ENCODE results near the gene CUL5. TPM values are rescaled to one million over a fixed set of nuclear protein-coding genes. Genes with fewer than 3 reads are reported as not detected.

The CUL5 gene
- total RNA-seq, result 35.8 and 37.6 TPM in 2 replicates
- long read RNA-seq, full-length matches to known transcripts, result 48 of 303 reads
- long read RNA-seq, partial matches to known transcripts, result 225 of 303 reads
- long read RNA-seq, other reads (novel, unspliced or antisense), result 30 of 303 reads

- peak; percentile 98 for DNase-seq (ENCODE audit: extremely low spot score, unreplicated experiment)
- Mint-ChIP-seq H3K36me3 (ENCODE audit: unreplicated experiment) (peaks cover 3% of the 10 kb centered on the region), H3K27ac (ENCODE audit: unreplicated experiment) (peak within 1 kb of the TSS; percentile 98), H3K27me3 (ENCODE audit: unreplicated experiment) (no peaks in the 10 kb centered on the region), H3K4me3 (ENCODE audit: unreplicated experiment) (peak within 1 kb of the TSS; percentile 99), H3K4me1 (ENCODE audit: unreplicated experiment) (peaks cover 5% of the 10 kb centered on the region), H3K9me3 (ENCODE audit: unreplicated experiment) (no peaks in the 10 kb centered on the region)
- TF ChIP-seq, protein P1, sequence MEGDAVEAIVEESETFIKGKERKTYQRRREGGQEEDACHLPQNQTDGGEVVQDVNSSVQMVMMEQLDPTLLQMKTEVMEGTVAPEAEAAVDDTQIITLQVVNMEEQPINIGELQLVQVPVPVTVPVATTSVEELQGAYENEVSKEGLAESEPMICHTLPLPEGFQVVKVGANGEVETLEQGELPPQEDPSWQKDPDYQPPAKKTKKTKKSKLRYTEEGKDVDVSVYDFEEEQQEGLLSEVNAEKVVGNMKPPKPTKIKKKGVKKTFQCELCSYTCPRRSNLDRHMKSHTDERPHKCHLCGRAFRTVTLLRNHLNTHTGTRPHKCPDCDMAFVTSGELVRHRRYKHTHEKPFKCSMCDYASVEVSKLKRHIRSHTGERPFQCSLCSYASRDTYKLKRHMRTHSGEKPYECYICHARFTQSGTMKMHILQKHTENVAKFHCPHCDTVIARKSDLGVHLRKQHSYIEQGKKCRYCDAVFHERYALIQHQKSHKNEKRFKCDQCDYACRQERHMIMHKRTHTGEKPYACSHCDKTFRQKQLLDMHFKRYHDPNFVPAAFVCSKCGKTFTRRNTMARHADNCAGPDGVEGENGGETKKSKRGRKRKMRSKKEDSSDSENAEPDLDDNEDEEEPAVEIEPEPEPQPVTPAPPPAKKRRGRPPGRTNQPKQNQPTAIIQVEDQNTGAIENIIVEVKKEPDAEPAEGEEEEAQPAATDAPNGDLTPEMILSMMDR (IDR thresholded peaks at IDR 0.05), result peak; percentile 90
Measured at GRCh38 chr11:108008656-108009496, at the start of gene CUL5. TSS of gene CUL5 (plus strand) at chr11:108008898. CDS start at chr11:108009349, 451 bp downstream.

- TF ChIP-seq, protein P1 (IDR thresholded peaks at IDR 0.05), result no peak
- Mint-ChIP-seq H3K4me1 (ENCODE audit: unreplicated experiment) (peaks cover 11% of the 10 kb centered on the region), H3K4me3 (ENCODE audit: unreplicated experiment) (no peak overlapping the region), H3K36me3 (ENCODE audit: unreplicated experiment) (no peaks in the 10 kb centered on the region), H3K27ac (ENCODE audit: unreplicated experiment) (no peak overlapping the region), H3K9me3 (ENCODE audit: unreplicated experiment) (no peaks in the 10 kb centered on the region), H3K27me3 (ENCODE audit: unreplicated experiment) (peaks cover 8% of the 10 kb centered on the region)
- DNase-seq (ENCODE audit: extremely low spot score, unreplicated experiment), result no peak
Measured at GRCh38 chr11:107961480-107961879, 47.2 kb upstream of the CUL5 start.

- peaks cover 8% of the 10 kb centered on the region for H3K27me3 Mint-ChIP-seq (ENCODE audit: unreplicated experiment)
- H3K27ac Mint-ChIP-seq (ENCODE audit: unreplicated experiment), result no peak overlapping the region
- DNase-seq (ENCODE audit: extremely low spot score, unreplicated experiment), result no peak
- H3K4me3 Mint-ChIP-seq (ENCODE audit: unreplicated experiment), result no peak overlapping the region
- no peaks in the 10 kb centered on the region for H3K36me3 Mint-ChIP-seq (ENCODE audit: unreplicated experiment)
- TF ChIP-seq, protein P1 (IDR thresholded peaks at IDR 0.05), result no peak
- no peaks in the 10 kb centered on the region for H3K9me3 Mint-ChIP-seq (ENCODE audit: unreplicated experiment)
- H3K4me1 Mint-ChIP-seq (ENCODE audit: unreplicated experiment), result peaks cover 5% of the 10 kb centered on the region
Measured at GRCh38 chr11:107962181-107962580, 46.5 kb upstream of the CUL5 start.

DNA sequence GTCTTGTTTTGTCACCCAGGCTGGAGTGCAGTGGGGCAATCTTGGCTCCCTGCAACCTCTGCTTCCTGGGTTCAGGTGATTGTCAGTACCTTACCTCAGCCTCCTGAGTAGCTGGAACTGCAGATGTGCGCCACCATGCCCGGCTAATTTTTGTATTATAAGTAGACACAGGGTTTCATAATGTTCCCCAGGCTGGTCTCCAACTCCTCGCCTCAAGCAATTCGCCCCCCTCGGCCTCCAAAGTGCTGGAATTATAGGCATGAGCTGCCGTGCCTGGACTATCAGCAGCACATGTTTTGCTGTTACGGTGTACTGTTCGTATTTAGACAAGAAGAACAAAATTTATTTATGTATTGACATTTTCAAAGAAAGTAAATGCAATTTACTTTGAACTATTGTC is 45.6 kb upstream of the CUL5 start:
- no peak for DNase-seq (ENCODE audit: extremely low spot score, unreplicated experiment)
- H3K36me3 Mint-ChIP-seq (ENCODE audit: unreplicated experiment), result no peaks in the 10 kb centered on the region
- TF ChIP-seq, protein P1 (IDR thresholded peaks at IDR 0.05), result no peak
- no peaks in the 10 kb centered on the region for H3K9me3 Mint-ChIP-seq (ENCODE audit: unreplicated experiment)
- no peak overlapping the region for H3K4me3 Mint-ChIP-seq (ENCODE audit: unreplicated experiment)
- no peaks in the 10 kb centered on the region for H3K4me1 Mint-ChIP-seq (ENCODE audit: unreplicated experiment)
- H3K27ac Mint-ChIP-seq (ENCODE audit: unreplicated experiment), result no peak overlapping the region
- H3K27me3 Mint-ChIP-seq (ENCODE audit: unreplicated experiment), result peaks cover 8% of the 10 kb centered on the region

- Mint-ChIP-seq H3K9me3 (ENCODE audit: unreplicated experiment) (no peaks in the 10 kb centered on the region), H3K4me1 (ENCODE audit: unreplicated experiment) (no peaks in the 10 kb centered on the region), H3K27ac (ENCODE audit: unreplicated experiment) (no peak overlapping the region), H3K27me3 (ENCODE audit: unreplicated experiment) (no peaks in the 10 kb centered on the region), H3K4me3 (ENCODE audit: unreplicated experiment) (no peak overlapping the region), H3K36me3 (ENCODE audit: unreplicated experiment) (no peaks in the 10 kb centered on the region)
- TF ChIP-seq, protein P1 (IDR thresholded peaks at IDR 0.05), result no peak
- DNase-seq (ENCODE audit: extremely low spot score, unreplicated experiment), result no peak
Measured at GRCh38 chr11:107969219-107969618, 39.5 kb upstream of the CUL5 start.
